ENCODE data around the gene TCEAL1.

DNA sequence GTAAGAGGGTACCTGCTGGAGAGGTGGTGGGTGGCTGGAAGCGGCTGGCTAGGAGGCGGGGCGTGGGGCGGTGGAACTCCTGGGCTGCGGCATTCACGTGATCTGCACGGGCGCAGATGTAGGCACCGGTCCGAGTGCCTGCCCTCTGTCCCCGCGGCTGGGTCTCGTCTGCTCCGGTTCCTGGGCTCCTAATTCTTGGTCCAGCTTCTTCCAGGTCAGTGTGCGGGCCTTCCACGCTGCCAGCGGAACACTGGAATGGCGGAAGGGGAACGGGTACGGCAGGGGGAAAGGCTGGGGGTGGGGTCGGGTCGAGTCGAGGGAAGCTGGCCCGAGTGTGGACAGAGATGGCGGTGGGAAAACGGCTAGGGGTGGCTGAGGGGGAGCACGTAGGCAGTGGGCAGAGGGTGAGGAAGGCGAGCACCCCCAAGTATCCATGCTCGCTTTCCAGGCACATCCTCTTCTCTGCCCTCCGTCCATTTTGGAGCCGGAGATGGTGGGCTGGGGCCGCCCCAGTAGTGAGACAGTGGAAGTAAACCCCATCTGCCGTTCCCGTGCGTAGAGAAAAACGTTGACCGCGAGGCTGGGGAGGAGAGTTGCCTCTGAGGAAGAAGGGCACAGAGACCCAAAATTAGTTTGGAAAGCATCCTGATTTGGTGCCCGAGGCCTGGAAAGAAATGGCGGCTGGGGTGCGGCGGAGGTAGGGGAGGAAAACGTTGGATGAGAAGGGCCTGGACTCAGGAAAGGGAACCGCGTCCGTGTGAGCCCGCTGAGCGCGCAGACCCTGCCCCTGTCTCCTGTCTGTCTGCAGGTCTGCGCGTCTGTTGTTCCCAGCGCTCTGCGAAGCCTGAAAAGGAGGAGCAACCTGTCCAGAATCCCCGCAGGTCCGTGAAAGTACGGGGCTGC lies 43.1 kb upstream of the TCEAL1 start, which contains the start of gene TCEAL4:
- TF ChIP-seq, protein P1, sequence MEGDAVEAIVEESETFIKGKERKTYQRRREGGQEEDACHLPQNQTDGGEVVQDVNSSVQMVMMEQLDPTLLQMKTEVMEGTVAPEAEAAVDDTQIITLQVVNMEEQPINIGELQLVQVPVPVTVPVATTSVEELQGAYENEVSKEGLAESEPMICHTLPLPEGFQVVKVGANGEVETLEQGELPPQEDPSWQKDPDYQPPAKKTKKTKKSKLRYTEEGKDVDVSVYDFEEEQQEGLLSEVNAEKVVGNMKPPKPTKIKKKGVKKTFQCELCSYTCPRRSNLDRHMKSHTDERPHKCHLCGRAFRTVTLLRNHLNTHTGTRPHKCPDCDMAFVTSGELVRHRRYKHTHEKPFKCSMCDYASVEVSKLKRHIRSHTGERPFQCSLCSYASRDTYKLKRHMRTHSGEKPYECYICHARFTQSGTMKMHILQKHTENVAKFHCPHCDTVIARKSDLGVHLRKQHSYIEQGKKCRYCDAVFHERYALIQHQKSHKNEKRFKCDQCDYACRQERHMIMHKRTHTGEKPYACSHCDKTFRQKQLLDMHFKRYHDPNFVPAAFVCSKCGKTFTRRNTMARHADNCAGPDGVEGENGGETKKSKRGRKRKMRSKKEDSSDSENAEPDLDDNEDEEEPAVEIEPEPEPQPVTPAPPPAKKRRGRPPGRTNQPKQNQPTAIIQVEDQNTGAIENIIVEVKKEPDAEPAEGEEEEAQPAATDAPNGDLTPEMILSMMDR (IDR thresholded peaks at IDR 0.05) = no peak
- no peak for TF ChIP-seq POLR2AphosphoS5 (IDR thresholded peaks at IDR 0.05)

All from suprapubic skin (tissue), 3 donors.